NCI-H1436 (cell line): ENCODE measurements around the gene PORCN.

ENCODE experiments used
- DNase-seq: peaks from one replicate; lab custom pipeline; 2025; lab: John Stamatoyannopoulos, UW

The PORCN gene

DNA sequence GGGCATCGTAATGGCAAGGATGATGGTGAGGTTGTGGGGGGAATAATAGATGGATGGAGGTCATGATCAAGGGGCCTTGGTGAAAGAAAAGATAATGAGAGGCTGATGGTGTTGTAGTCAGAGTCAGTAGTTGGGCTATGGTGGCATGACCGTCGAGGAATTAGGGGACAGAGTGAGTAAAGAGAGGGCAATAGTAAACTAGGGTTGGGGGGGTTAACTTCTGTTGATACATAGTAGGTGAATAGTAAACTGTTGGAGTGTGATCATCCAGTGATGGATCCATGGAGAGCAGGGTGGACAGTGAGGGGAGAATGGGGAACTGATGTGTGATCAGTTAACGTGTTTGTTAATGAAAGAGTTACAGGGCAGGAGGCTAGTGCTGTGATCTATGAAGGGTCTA is 31.9 kb upstream of the PORCN start:
- no peak for DNase-seq

DNA sequence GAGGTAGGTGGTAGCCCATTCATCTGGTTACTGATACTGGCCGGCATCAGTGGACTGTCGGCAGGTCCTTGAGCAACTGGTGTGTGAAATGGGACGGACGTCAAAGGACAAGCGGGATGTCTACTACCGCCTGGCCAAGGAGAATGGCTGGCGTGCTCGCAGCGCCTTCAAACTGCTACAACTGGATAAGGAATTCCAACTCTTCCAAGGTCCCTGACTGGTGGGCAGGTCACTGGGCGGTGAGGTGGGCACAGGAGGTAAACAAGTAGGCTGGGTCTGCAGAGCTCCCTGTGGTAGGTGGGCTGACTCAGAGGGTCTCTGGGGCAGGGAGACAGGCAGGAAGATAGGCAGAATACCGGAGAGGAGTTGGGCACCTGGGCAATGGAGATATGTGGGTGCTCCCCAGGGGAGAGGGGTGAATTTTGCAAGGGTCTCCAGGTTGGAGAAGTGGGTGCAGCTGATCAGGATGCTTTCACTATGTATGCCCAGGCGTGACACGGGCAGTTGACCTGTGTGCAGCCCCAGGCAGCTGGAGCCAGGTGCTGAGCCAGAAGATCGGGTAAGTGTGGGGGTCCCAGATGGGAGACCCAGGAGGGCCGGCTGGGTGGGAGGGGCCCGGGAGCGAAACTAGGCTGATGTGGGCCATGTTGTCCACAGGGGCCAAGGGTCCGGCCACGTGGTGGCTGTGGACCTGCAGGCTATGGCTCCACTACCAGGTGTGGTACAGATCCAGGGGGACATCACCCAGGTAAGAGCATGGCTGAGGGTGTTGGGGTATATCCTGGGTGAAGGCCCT is 30.6 kb upstream of the PORCN start:
- no peak for DNase-seq

- DNase-seq = no peak
Measured at GRCh38 chrX:48478806-48479205, 30.0 kb upstream of the PORCN start.

DNA sequence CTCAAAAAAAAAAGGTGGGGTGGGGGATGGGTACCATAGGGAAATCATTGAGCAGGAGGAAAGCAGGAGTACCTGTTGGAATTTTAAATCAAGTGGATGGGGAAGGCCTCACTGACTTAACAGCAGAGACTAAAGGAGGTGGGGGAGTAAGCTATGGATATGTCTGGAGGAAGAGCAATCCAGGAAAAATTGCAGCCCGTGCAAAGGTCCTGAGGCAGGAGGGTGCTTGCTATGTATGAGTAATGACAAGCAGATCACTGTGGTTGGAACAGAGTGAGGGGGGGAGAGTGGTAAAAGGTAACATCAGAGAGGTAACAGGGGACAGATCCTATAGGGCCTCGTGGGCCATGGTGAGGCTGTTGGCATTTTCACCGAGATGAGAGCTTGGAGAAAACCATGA is 28.6 kb upstream of the PORCN start:
- DNase-seq = no peak

DNA sequence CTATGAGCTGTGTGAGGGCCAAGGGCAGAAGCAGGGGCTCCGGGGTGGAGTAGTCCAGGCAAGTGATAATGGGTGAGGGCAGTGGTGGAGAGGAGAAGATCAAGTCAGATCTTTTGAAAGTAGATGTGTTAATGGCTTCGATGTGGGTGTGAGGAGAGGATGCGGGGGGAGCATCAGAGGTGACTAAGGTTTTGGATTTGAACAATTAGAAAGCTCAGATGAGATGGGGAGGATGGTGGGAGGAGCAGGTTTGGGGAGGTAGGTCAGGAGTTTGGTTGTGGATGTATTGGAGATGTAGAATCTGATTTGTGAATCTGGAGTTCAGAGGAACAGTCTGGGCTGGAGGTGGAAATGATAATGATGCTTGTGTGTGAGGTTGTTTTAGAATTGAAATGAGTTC is 28.2 kb upstream of the PORCN start:
- no peak for DNase-seq

GRCh38 chrX:48482526-48482925 is 26.3 kb upstream of the PORCN start:
- DNase-seq = no peak

- DNase-seq = no peak
Measured at GRCh38 chrX:48487362-48487798, 21.4 kb upstream of the PORCN start.

DNA sequence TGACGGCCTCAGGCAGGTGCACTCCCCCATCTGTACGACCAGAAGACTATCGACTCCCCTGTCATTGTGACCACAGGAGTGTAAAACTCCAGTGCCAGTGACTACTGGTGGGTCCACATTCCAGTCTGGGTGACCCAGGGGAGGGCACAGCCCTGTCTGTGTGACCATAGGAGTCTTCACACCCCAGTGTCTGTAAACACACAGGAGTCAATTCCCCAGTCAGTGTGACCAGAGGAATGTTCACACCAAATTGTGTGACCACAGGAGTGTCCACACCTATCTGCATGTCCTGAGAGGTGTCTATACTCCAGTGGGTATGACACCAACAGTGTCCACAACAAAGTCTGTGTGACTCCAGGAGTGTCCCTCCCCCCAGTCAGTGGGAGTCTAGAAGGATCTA is 20.8 kb upstream of the PORCN start:
- no peak for DNase-seq

DNA sequence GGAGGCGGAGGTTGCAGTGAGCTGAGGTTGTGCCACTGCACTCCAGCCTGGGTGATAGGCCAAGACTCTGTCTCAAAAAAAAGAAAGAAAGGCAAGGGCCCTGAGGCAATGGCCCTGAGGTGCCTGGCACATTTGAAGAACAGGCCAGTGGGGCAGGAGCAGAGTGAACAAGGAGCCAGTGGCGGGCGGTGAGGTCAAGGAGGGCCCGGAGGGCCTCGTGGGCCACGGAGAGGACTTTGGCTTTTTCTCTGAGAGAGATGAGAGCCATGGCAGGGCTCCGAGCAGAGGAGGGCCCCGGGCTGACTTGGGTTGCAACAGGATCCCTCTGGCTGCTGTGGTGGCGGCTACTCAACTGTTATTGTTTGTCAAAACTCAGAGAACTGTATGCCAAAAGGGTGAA is 19.5 kb upstream of the PORCN start:
- no peak for DNase-seq

GRCh38 chrX:48489892-48490291 is 18.9 kb upstream of the PORCN start:
- no peak for DNase-seq

GRCh38 chrX:48490661-48491060 is 18.1 kb upstream of the PORCN start:
- no peak for DNase-seq

GRCh38 chrX:48491809-48492208 is 17.0 kb upstream of the PORCN start:
- DNase-seq = no peak

GRCh38 chrX:48492293-48492910 is 16.4 kb upstream of the PORCN start:
- no peak for DNase-seq

GRCh38 chrX:48493890-48494364 is 14.9 kb upstream of the PORCN start:
- DNase-seq = no peak

DNA sequence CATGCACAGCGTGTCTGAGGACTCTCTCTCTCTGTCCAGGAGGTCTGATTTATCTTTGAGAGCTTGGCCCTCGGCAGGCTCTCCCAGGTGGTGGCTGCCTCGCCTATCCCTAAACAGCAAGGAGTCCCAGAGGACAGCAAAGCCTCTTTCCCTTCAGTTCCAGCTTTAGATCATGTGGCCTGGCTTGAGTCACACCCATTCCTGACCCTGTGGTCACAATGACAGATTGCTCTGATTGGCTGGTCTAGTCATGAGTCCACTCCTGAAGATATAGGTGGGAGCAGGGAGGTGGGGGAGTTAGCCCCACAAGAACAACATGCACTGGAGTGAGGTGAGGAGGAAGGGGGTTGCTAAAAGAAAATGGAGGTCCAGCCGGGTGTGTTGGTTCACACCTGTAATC is 12.1 kb upstream of the PORCN start:
- DNase-seq = no peak

- no peak for DNase-seq
Measured at GRCh38 chrX:48497871-48498270, 10.9 kb upstream of the PORCN start.

DNA sequence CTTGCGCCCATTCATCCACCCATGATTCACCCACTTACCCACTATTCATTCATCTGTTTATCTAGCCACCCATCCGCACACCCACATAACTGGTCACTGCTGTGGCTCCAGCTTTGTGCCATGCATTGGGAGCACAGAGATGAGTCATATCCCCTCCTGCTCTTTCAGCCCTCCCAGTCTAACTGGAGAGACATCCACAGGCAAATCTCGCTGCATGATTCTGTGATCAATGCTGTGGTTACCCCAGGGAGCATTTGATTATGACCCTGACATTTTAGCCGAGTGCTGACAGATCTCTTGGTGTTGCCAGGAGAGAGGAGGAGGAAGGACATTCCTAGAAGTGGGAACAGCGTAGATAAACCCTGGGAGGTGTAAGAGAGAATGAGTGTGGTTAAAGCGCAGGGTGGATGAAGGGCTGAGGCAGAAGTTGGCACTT is 10.4 kb upstream of the PORCN start:
- DNase-seq = no peak

- no peak for DNase-seq
Measured at GRCh38 chrX:48504261-48504660, 4.5 kb upstream of the PORCN start.

GRCh38 chrX:48505481-48505880 is 3.3 kb upstream of the PORCN start:
- DNase-seq = no peak

DNA sequence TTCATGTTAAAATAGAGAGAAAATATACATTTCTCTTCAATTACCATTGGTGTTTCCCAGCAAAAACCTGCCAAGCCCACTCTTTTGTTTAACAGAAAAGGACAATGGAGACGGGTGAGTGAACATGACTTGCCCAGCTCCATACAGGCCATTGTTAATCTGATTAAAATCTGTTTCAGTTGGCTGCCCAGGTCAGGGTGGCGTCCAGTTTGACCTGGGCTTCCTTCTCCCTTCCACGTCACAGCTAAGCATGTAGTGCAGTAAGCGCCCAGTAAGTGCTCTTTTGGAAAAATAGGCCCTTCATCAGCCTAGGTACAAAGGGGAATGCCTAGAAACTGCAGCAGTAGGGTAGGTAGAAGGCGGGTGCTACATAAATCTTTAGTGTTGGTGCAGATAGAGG is 1.5 kb upstream of the PORCN start:
- DNase-seq = no peak

- no peak for DNase-seq
Measured at GRCh38 chrX:48509245-48509590, 426 bp downstream of the PORCN start.

DNA sequence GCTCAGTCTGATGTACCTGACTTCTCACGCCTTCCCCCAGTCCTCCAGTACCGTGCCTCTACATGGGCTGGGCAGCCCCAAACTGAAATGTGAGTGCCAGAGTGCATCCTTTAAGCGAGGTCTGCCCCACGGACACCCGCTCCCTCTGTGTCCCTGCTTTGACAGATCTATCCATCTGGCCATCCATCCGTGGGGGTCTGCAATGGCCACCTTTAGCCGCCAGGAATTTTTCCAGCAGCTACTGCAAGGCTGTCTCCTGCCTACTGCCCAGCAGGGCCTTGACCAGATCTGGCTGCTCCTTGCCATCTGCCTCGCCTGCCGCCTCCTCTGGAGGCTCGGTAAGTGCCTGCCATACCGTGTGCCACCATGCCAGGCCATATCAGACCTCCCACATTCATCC is 827 bp downstream of the PORCN start:
- no peak for DNase-seq

DNA sequence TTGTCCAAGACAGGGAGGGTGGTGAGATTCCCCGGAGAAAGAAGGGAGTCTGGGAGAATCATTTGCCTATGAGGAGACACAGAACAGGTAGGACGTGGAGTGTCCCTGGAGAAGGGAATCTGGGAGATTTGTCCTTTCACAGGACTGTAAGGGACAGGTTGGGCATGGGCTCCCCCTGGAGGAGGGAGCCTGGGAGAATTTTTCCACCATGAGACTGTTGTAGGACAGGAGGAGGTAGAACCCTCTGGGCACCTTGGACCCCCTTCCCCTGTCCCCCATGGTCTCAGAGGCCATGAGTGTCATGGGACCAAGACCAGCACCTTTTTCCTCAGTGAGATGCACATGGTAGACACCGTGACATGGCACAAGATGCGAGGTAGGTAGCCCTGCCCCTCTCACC is 2.8 kb downstream of the PORCN start:
- peak; percentile 1 for DNase-seq
